H9 (cell line): ENCODE data around the gene RNF213. TPM values are rescaled to one million over a fixed set of nuclear protein-coding genes. Genes with fewer than 3 reads are reported as not detected.

Experiments
- DNase-seq: peaks from one replicate; pipeline ENCODE4 v3.0.0-alpha.2; 2017
- H2AFZ ChIP-seq: one replicate; pipeline ENCODE4 v1.6.1; 2013; ENCODE audit warnings: mild to moderate bottlenecking, low read length, control low read depth, moderate library complexity
- H2AK5ac ChIP-seq: 2 replicates; pipeline ENCODE4 v1.6.1; 2013; ENCODE audit warnings: low read length, control low read depth, mixed read lengths; ENCODE audit not compliant: insufficient read length
- H2BK120ac ChIP-seq: one replicate; pipeline ENCODE4 v1.6.1; 2013; ENCODE audit warnings: low read depth, mild to moderate bottlenecking, low read length, control low read depth, inconsistent platforms; ENCODE audit not compliant: poor library complexity, severe bottlenecking
- H2BK12ac ChIP-seq: 2 replicates; pipeline ENCODE4 v1.6.1; 2013; ENCODE audit warnings: low read length, control low read depth, mixed read lengths, low read depth; ENCODE audit not compliant: insufficient read length
- H2BK15ac ChIP-seq: 2 replicates; pipeline ENCODE4 v1.6.1; 2013; ENCODE audit warnings: low read depth, low read length, control low read depth
- H2BK20ac ChIP-seq: one replicate; pipeline ENCODE4 v1.6.1; 2013; ENCODE audit warnings: low read depth, mild to moderate bottlenecking, low read length, control low read depth, inconsistent platforms; ENCODE audit not compliant: poor library complexity, severe bottlenecking
- H2BK5ac ChIP-seq: 2 replicates; pipeline ENCODE4 v1.6.1; 2013; ENCODE audit warnings: low read length, control low read depth, mixed read lengths; ENCODE audit not compliant: insufficient read length
- H3K14ac ChIP-seq: 2 replicates; pipeline ENCODE4 v1.6.1; 2013; ENCODE audit warnings: low read length, control low read depth; ENCODE audit not compliant: insufficient read depth
- H3K18ac ChIP-seq: 2 replicates; pipeline ENCODE4 v1.6.1; 2013; ENCODE audit warnings: low read depth, mild to moderate bottlenecking, mixed read lengths, low read length, control low read depth; ENCODE audit not compliant: insufficient read length
- H3K23ac ChIP-seq: 2 replicates; pipeline ENCODE4 v1.6.1; 2013; ENCODE audit warnings: low read length, control low read depth, mixed read lengths, low read depth; ENCODE audit not compliant: insufficient read length
- H3K23me2 ChIP-seq: 2 replicates; pipeline ENCODE4 v1.6.1; 2013; ENCODE audit warnings: low read depth, mild to moderate bottlenecking, mixed read lengths, low read length, control low read depth; ENCODE audit not compliant: insufficient read length, poor library complexity, severe bottlenecking
- H3K27ac ChIP-seq: 2 replicates; pipeline ENCODE4 v1.5.1; 2013; ENCODE audit warnings: low read length, control low read depth, mixed read lengths, low read depth; ENCODE audit not compliant: insufficient read length
- H3K27me3 ChIP-seq: 2 replicates; pipeline ENCODE4 v1.6.1; 2013; ENCODE audit warnings: low read length, control low read depth, inconsistent platforms; ENCODE audit not compliant: insufficient read depth
- H3K4ac ChIP-seq: 2 replicates; pipeline ENCODE4 v1.6.1; 2013; ENCODE audit warnings: low read depth, mild to moderate bottlenecking, control low read depth, inconsistent platforms, low read length, moderate library complexity
- H3K4me1 ChIP-seq: 2 replicates; pipeline ENCODE4 v1.6.1; 2013; ENCODE audit warnings: low read length, control low read depth, inconsistent platforms; ENCODE audit not compliant: insufficient read depth
- H3K4me2 ChIP-seq: 2 replicates; pipeline ENCODE4 v1.6.1; 2013; ENCODE audit warnings: low read length, control low read depth, mixed read lengths; ENCODE audit not compliant: insufficient read length, insufficient read depth
- H3K56ac ChIP-seq: 2 replicates; pipeline ENCODE4 v1.6.1; 2013; ENCODE audit warnings: low read depth, mild to moderate bottlenecking, mixed read lengths, low read length, control low read depth; ENCODE audit not compliant: insufficient read length
- H3K79me1 ChIP-seq: 2 replicates; pipeline ENCODE4 v1.6.1; 2013; ENCODE audit warnings: low read depth, mild to moderate bottlenecking, moderate library complexity, low read length, control low read depth, inconsistent platforms; ENCODE audit not compliant: insufficient read depth, poor library complexity, severe bottlenecking
- H3K79me2 ChIP-seq: 2 replicates; pipeline ENCODE4 v1.6.1; 2013; ENCODE audit warnings: low read length, control low read depth, inconsistent platforms; ENCODE audit not compliant: insufficient read depth
- H3K9ac ChIP-seq: 2 replicates; pipeline ENCODE4 v1.6.1; 2013; ENCODE audit warnings: low read length, control low read depth, mixed read lengths; ENCODE audit not compliant: insufficient read length; ENCODE audit errors: extremely low read depth
- H3K9me3 ChIP-seq: one replicate; pipeline ENCODE4 v1.6.1; 2013; ENCODE audit warnings: low read depth, low read length, inconsistent platforms; ENCODE audit not compliant: control insufficient read depth
- H3T11ph ChIP-seq: one replicate; pipeline ENCODE4 v1.6.1; 2013; ENCODE audit warnings: mild to moderate bottlenecking, low read length, control low read depth, inconsistent platforms
- H4K20me1 ChIP-seq: one replicate; pipeline ENCODE4 v1.6.1; 2013; ENCODE audit not compliant: control insufficient read depth, insufficient read length, insufficient read depth
- H4K5ac ChIP-seq: 2 replicates; pipeline ENCODE4 v1.6.1; 2013; ENCODE audit warnings: low read depth, mild to moderate bottlenecking, mixed read lengths, low read length, control low read depth; ENCODE audit not compliant: insufficient read length
- H4K8ac ChIP-seq: replicated peaks from 2 replicates; pipeline ENCODE4 v1.6.1; 2013; ENCODE audit warnings: low read length, control low read depth, mixed read lengths, low read depth; ENCODE audit not compliant: insufficient read length
- H4K91ac ChIP-seq: 2 replicates; pipeline ENCODE4 v1.6.1; 2013; ENCODE audit warnings: low read depth, mild to moderate bottlenecking, moderate library complexity, mixed read lengths, low read length, control low read depth; ENCODE audit not compliant: insufficient read length
- H3K27ac Mint-ChIP-seq, 3 experiments: 2 replicates in 2 of 3; 3 replicates in 1 of 3; pipeline ENCODE4 v1.8.0; 2020 to 2021; ENCODE audit warnings: mixed read lengths in 3 of 3, mild to moderate bottlenecking in 1 of 3, moderate library complexity in 1 of 3
- H3K27me3 Mint-ChIP-seq: 2 replicates; pipeline ENCODE4 v1.8.0; 2021; ENCODE audit warnings: low read depth, mild to moderate bottlenecking, moderate library complexity, mixed read lengths
- H3K36me3 Mint-ChIP-seq, 3 experiments: 2 replicates in 2 of 3; 3 replicates in 1 of 3; pipeline ENCODE4 v1.8.0; 2020 to 2021; ENCODE audit warnings: low read depth in 3 of 3, mixed read lengths in 3 of 3; ENCODE audit not compliant: insufficient read depth in 1 of 3
- H3K4me1 Mint-ChIP-seq, 2 experiments: 2 replicates each; pipeline ENCODE4 v1.8.0; 2020; ENCODE audit warnings: mixed read lengths in 2 of 2
- H3K4me3 Mint-ChIP-seq, 2 experiments: 2 replicates in 1 of 2; 3 replicates in 1 of 2; pipeline ENCODE4 v1.8.0; 2020 to 2021; ENCODE audit warnings: mild to moderate bottlenecking in 2 of 2, mixed read lengths in 2 of 2, moderate library complexity in 1 of 2
- H3K9me3 Mint-ChIP-seq, 2 experiments: 2 replicates in 1 of 2; 3 replicates in 1 of 2; pipeline ENCODE4 v1.8.0; 2020; ENCODE audit warnings: mild to moderate bottlenecking in 2 of 2, mixed read lengths in 2 of 2, moderate library complexity in 1 of 2
- CTCF ChIP-seq: fragments of 200-600 bp; sonication (generic); conservative IDR thresholded peaks from 3 replicates; pipeline ENCODE4 v1.8.0; 2021; ENCODE audit warnings: antibody characterized with exemption, mild to moderate bottlenecking
- WGBS: extraction: QIAGEN DNeasy Blood & Tissue Kit; methylation state at CpG from one replicate; pipeline ENCODE4 v1.1.7; 2013; ENCODE audit warnings: missing lambda C conversion rate, low lambda C conversion rate, mixed read lengths; ENCODE audit not compliant: insufficient read length; ENCODE audit errors: extremely low coverage; 5-methylcytosine and 5-hydroxymethylcytosine counted together
- total RNA-seq: library from RNA; stranded (reverse); gene quantifications from 2 replicates; pipeline ENCODE4 v1.2.1, GENCODE V29; 2021

Gene RNF213
- total RNA-seq, 1 experiment from 2014 or later, result 34.3 TPM

- Histone ChIP-seq H2BK120ac (no peak overlapping the region), H3K56ac (no peak overlapping the region), H3K9ac (no peak overlapping the region), H3K14ac (no peak overlapping the region), H2AK5ac (no peak overlapping the region), H3K4ac (no peak overlapping the region), H4K91ac (no peak overlapping the region), H3K27ac (no peak overlapping the region), H3K79me2 (no peaks in the 10 kb centered on the region), H3K23ac (no peak overlapping the region), H4K5ac (no peak overlapping the region), H2BK12ac (no peak overlapping the region), H2BK15ac (no peak overlapping the region), H3T11ph (no peak overlapping the region), H4K8ac (no peak overlapping the region), H2BK20ac (no peak overlapping the region), H3K4me2 (no peak overlapping the region), H3K79me1 (no peaks in the 10 kb centered on the region), H2AFZ (no peak overlapping the region), H3K9me3 (no peaks in the 10 kb centered on the region), H3K27me3 (no peaks in the 10 kb centered on the region), H2BK5ac (no peak overlapping the region), H3K23me2 (no peaks in the 10 kb centered on the region), H3K18ac (no peak overlapping the region), H4K20me1 (no peaks in the 10 kb centered on the region), H3K4me1 (no peaks in the 10 kb centered on the region)
- no peaks in the 10 kb centered on the region for H3K9me3 Mint-ChIP-seq
- WGBS, result no CpG with 5 or more reads among the region's 11 CpGs
- H3K27ac Mint-ChIP-seq, result no peak overlapping the region; a peak in 1 of 7 replicates
- no peak overlapping the region for H3K4me3 Mint-ChIP-seq
- TF ChIP-seq CTCF, result no peak
- no peaks in the 10 kb centered on the region for H3K27me3 Mint-ChIP-seq
- peaks cover 24 to 76% (median 54%) of the 10 kb centered on the region in 3 experiments for H3K36me3 Mint-ChIP-seq
- H3K4me1 Mint-ChIP-seq, result no peaks in the 10 kb centered on the region
- no peak for DNase-seq
These were observed 105.3 kb downstream of the RNF213 start for GRCh38 chr17:80365983-80366382.
